ENCODE results near the gene BRCA1. TPM values are rescaled to one million over a fixed set of nuclear protein-coding genes. Genes with fewer than 3 reads are reported as not detected.

Gene BRCA1
- polyA plus RNA-seq, 3 donors = 0.87 to 2.6 (median 1.9) TPM

DNA sequence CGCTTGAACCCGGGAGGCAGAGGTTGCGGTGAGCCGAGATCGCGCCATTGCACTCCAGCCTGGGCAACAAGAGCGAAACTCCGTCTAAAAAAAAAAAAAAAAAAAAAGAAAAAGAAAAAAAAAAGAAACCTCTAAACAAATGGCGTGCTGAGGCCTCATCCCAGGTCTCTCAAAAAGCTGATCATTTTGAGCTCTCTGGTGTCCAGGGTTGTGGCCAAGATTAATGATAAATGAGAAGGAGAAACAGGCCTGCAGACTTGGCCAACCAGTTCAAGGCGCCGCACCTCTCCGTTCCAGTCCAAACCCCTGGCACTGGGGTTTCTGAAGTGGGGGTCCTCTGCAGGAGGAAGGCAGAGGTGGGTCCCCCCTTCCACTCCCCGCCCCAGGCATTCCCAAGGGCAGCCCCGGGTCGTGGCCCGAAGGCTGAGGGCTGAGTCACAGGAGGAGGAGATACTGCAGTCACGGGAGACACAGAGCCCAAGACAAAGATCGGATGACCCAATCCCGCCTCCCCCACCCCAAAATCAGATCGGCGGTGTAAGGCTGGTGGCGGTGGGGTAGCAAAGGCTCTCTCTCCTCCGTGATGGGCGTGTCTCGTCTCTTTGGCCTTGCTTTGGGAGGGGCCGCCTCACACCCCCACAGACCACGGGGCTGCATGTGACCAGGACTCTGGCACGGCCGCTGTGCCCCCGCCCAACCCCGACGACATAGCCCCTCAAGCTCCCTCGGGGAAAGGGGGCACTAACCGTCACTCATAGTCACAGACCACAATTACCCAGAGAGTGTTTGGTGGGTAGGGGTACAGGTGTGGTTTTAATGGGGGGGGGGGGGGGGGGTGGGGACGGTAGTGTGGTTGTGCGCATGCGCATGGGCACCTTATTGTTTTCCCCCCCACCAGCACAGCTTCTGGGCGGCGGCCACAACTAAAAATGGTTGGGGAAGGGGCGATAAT lies 104.1 kb downstream of the BRCA1 start:
- Histone ChIP-seq H3K9me3 (replicated peaks in 1 of 2; ENCODE audit: control insufficient read depth in 1 of 2, insufficient read depth in 1 of 2, low read length in 2 of 2) (no peaks in the 10 kb centered on the region), H2AFZ (ENCODE audit: insufficient read depth, low read depth, low read length, poor library complexity, severe bottlenecking) (peak overlapping the region; percentile 96), H3K4me2 (replicated peaks; ENCODE audit: extremely low read depth, low read length, poor library complexity, severe bottlenecking) (peak overlapping the region; percentile 100), H3K4me1 (ENCODE audit: control insufficient read depth in 1 of 2, insufficient read depth in 2 of 2, low read length in 2 of 2) (peaks cover 53 to 58% of the 10 kb centered on the region in 2 donors), H3K4me3 (replicated peaks in 1 of 3; ENCODE audit: low read depth in 2 of 3, low read length in 3 of 3) (peak overlapping the region; percentile 72 to 94 (median 90)), H3K27ac (ENCODE audit: low read depth in 1 of 2, low read length in 2 of 2) (peak overlapping the region in 1 of 2 donors; percentile 31), H4K20me1 (ENCODE audit: insufficient read depth, low read length) (peaks cover 17% of the 10 kb centered on the region), H3K27me3 (ENCODE audit: control insufficient read depth in 2 of 2, insufficient read depth in 2 of 2, low read length in 2 of 2) (peaks cover 0 to 15% of the 10 kb centered on the region in 2 donors), H3K9ac (ENCODE audit: insufficient read depth, low read length, poor library complexity, severe bottlenecking) (peak overlapping the region; percentile 78), H3K79me2 (ENCODE audit: insufficient read depth, low read length) (peaks cover 19% of the 10 kb centered on the region), H3K36me3 (replicated peaks in 1 of 2; ENCODE audit: control insufficient read depth in 1 of 2, insufficient read depth in 2 of 2, low read length in 2 of 2) (peaks cover 2 to 4% of the 10 kb centered on the region in 2 donors)
- intact Hi-C loops (cut with micrococcal nuclease) = loop anchor here in 1 of 2 donors (10.0 kb wide), 2 partner anchors 104 to 154 kb away; partner anchors contain the start of genes BRCA1 and NBR1
- peak overlapping the region; percentile 25 to 87 (median 85) for H3K27ac Mint-ChIP-seq
- peak overlapping the region; percentile 94 to 96 for H3K4me3 Mint-ChIP-seq
- DNase-seq = peak; percentile 59 to 76 (median 62)
- TF ChIP-seq, protein P1, sequence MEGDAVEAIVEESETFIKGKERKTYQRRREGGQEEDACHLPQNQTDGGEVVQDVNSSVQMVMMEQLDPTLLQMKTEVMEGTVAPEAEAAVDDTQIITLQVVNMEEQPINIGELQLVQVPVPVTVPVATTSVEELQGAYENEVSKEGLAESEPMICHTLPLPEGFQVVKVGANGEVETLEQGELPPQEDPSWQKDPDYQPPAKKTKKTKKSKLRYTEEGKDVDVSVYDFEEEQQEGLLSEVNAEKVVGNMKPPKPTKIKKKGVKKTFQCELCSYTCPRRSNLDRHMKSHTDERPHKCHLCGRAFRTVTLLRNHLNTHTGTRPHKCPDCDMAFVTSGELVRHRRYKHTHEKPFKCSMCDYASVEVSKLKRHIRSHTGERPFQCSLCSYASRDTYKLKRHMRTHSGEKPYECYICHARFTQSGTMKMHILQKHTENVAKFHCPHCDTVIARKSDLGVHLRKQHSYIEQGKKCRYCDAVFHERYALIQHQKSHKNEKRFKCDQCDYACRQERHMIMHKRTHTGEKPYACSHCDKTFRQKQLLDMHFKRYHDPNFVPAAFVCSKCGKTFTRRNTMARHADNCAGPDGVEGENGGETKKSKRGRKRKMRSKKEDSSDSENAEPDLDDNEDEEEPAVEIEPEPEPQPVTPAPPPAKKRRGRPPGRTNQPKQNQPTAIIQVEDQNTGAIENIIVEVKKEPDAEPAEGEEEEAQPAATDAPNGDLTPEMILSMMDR (IDR thresholded peaks at IDR 0.05) = no peak
- peaks cover 0 to 3% (median 0%) of the 10 kb centered on the region in 7 donors for H3K9me3 Mint-ChIP-seq
- peaks cover 8 to 21% (median 16%) of the 10 kb centered on the region in 3 donors for H3K27me3 Mint-ChIP-seq (ENCODE audit: low read depth in 3 of 3)
- H3K4me1 Mint-ChIP-seq = peaks cover 52% of the 10 kb centered on the region
- peaks cover 6 to 12% of the 10 kb centered on the region in 2 donors for H3K36me3 Mint-ChIP-seq
- WGBS (ENCODE audit: insufficient coverage) = 43% methylated on average over 6 of the region's 40 CpGs

DNA sequence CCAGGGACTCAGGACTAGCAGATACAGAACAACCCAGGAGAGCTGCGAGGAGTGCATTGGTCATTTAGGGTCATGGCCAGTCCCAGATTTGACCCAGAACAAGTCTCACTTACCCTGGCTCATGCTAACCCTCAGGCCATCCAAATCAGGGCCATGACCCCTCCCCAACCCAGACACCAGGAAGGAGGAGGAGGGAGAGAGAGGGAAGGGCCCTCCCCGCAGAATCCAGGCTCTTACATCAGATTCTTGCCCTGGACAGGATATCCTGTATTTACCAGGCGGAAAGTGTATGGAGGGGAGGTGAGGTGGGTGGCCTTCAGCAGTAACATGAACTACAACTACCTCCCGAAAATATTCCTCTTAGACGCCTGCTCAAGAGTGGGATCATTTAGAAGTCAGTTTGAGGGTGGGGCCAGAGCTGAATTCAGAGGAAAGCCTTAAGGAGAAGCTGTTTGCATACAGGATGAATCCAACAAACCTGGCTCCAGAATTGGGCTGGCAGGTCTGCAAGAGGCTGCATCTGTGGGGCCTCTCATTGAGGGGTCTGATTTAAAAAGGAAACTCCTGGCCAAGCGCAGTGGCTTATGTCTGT lies 105.0 kb downstream of the BRCA1 start:
- peaks cover 0 to 2% (median 0%) of the 10 kb centered on the region in 7 donors for H3K9me3 Mint-ChIP-seq
- H3K36me3 ChIP-seq (replicated peaks in 1 of 2; ENCODE audit: control insufficient read depth in 1 of 2, insufficient read depth in 2 of 2, low read length in 2 of 2) = peaks cover 7 to 13% of the 10 kb centered on the region in 2 donors
- WGBS (ENCODE audit: insufficient coverage) = no CpG with 5 or more reads among the region's 6 CpGs
- no peak for DNase-seq
- no peaks in the 10 kb centered on the region for H3K9me3 ChIP-seq (replicated peaks in 1 of 2; ENCODE audit: control insufficient read depth in 1 of 2, insufficient read depth in 1 of 2, low read length in 2 of 2)
- peak overlapping the region; percentile 57 for H2AFZ ChIP-seq (ENCODE audit: insufficient read depth, low read depth, low read length, poor library complexity, severe bottlenecking)
- peak overlapping the region; percentile 60 to 64 for H3K4me3 Mint-ChIP-seq
- peaks cover 53 to 58% of the 10 kb centered on the region in 2 donors for H3K4me1 ChIP-seq (ENCODE audit: control insufficient read depth in 1 of 2, insufficient read depth in 2 of 2, low read length in 2 of 2)
- no peak overlapping the region for H3K27ac ChIP-seq (ENCODE audit: low read depth in 1 of 2, low read length in 2 of 2)
- peak overlapping the region in 1 of 3 experiments; percentile 30 for H3K4me3 ChIP-seq (replicated peaks in 1 of 3; ENCODE audit: low read depth in 2 of 3, low read length in 3 of 3)
- peaks cover 0 to 6% of the 10 kb centered on the region in 2 donors for H3K27me3 ChIP-seq (ENCODE audit: control insufficient read depth in 2 of 2, insufficient read depth in 2 of 2, low read length in 2 of 2)
- H3K27ac Mint-ChIP-seq = peak overlapping the region in 6 of 7 donors; percentile 62 to 85 (median 77)
- H3K4me1 Mint-ChIP-seq = peaks cover 57% of the 10 kb centered on the region
- intact Hi-C loops (cut with micrococcal nuclease) = loop anchor here in 1 of 2 donors (10.0 kb wide), 2 partner anchors 105 to 155 kb away; partner anchors contain the start of genes BRCA1 and NBR1
- peaks cover 5 to 13% (median 8%) of the 10 kb centered on the region in 3 donors for H3K27me3 Mint-ChIP-seq (ENCODE audit: low read depth in 3 of 3)
- H3K4me2 ChIP-seq (replicated peaks; ENCODE audit: extremely low read depth, low read length, poor library complexity, severe bottlenecking) = peak overlapping the region; percentile 100
- TF ChIP-seq, protein P1 (IDR thresholded peaks at IDR 0.05) = no peak
- H4K20me1 ChIP-seq (ENCODE audit: insufficient read depth, low read length) = peaks cover 17% of the 10 kb centered on the region
- peaks cover 19% of the 10 kb centered on the region for H3K79me2 ChIP-seq (ENCODE audit: insufficient read depth, low read length)
- peaks cover 15 to 17% of the 10 kb centered on the region in 2 donors for H3K36me3 Mint-ChIP-seq
- no peak overlapping the region for H3K9ac ChIP-seq (ENCODE audit: insufficient read depth, low read length, poor library complexity, severe bottlenecking)
